Heart left ventricle (tissue), 13 donors: ENCODE results near the gene SH3BP5L.

Experiments used
- POLR2A ChIP-seq, 2 donors: fragments of 450-650 bp; IDR thresholded peaks; one replicate each; pipeline ENCODE4 v1.6.1; 2017; ENCODE audit warnings: antibody characterized with exemption in 2 of 2, mild to moderate bottlenecking in 2 of 2, moderate library complexity in 2 of 2
- TF ChIP-seq, protein P1 (sequence below), 12 donors: fragments of 200-600 bp; sonication (generic) in 4 of 12; IDR thresholded peaks; one replicate each; pipeline versions ENCODE4 v1.5.0 to v1.8.0; 2018 to 2022; ENCODE audit warnings: antibody characterized with exemption in 12 of 12, mild to moderate bottlenecking in 5 of 12
- donor health status: ischemic (EF 13 %, LVEDD 7.1; RV severe dilation, severe dysfunction).
- donor health status: DM: no; HTN: yes; CAD: no.
- donor health status: DM: no; HTN: no; CAD: no.
- donor health status: ischemic (EF 25% LVEDD 6.9; RV normal size, moderate dysfunction).
- donor health status: ischemic (EF 25% LVEDD 5.7; RV mildly dilated, moderate dysfunction).
- donor health status: ischemic (EF 35%, LVEDD 5.7; RV mildly dilated, moderate dysfunction).
- donor health status: nonischemic (EF 11% LVEDD 7.7; RV severe dilation, severe dysfunction).
- donor health status: DM: yes; HTN: yes; CAD: no.
- donor health status: PGD.
- donor health status: ischemic (EF 29% LVEDD 5.4; RV normal size, mild dysfunction).
- donor health status: nonischemic (EF 23%, LVEDD 6.1; RV moderate dilation, normal function).

DNA sequence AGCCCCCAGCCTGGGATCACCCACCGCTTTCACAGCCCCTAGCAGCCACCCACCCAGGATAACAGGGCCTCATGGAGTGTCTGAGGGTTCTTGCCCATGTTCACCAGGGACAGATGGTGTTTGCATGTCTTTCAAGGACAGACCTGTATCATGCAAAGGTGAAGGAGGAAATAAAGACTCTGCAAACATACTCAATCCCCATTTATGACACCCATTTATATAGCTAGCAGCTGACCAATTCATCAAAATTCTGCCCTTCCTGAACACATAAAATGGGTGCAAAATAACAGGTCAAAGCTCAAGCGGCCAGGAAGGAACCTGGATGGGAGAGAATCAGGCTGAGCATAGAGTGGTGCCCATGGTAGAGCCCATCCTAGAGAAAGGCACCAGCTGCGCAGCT is 37.4 kb downstream of the SH3BP5L start:
- TF ChIP-seq, protein P1, sequence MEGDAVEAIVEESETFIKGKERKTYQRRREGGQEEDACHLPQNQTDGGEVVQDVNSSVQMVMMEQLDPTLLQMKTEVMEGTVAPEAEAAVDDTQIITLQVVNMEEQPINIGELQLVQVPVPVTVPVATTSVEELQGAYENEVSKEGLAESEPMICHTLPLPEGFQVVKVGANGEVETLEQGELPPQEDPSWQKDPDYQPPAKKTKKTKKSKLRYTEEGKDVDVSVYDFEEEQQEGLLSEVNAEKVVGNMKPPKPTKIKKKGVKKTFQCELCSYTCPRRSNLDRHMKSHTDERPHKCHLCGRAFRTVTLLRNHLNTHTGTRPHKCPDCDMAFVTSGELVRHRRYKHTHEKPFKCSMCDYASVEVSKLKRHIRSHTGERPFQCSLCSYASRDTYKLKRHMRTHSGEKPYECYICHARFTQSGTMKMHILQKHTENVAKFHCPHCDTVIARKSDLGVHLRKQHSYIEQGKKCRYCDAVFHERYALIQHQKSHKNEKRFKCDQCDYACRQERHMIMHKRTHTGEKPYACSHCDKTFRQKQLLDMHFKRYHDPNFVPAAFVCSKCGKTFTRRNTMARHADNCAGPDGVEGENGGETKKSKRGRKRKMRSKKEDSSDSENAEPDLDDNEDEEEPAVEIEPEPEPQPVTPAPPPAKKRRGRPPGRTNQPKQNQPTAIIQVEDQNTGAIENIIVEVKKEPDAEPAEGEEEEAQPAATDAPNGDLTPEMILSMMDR (IDR thresholded peaks at IDR 0.05), result no peak
- no peak for TF ChIP-seq POLR2A (IDR thresholded peaks at IDR 0.05)
